Panc1 (cell line): Measurements from ENCODE around the gene PFKL.

Experiments used
- CTCF ChIP-seq: fragments of 450-650 bp; IDR thresholded peaks from 2 replicates; pipeline ENCODE4 v1.5.1; 2017; ENCODE audit warnings: mild to moderate bottlenecking
- POLR2AphosphoS5 ChIP-seq: IDR thresholded peaks from 2 replicates; pipeline ENCODE4 v1.6.1; 2012; ENCODE audit warnings: mild to moderate bottlenecking, low read depth, low read length, moderate library complexity
- REST ChIP-seq, 2 experiments: IDR thresholded peaks; 2 replicates each; pipeline ENCODE4 v1.6.1; 2011 to 2012; ENCODE audit warnings: low read depth in 2 of 2, control low read depth in 1 of 2, low read length in 1 of 2, mild to moderate bottlenecking in 1 of 2, moderate library complexity in 1 of 2; ENCODE audit not compliant: insufficient read depth in 1 of 2
- SIN3A ChIP-seq: IDR thresholded peaks from 2 replicates; pipeline ENCODE4 v1.6.1; 2012; ENCODE audit warnings: low read depth, mild to moderate bottlenecking, low read length, moderate library complexity, borderline replicate concordance; ENCODE audit not compliant: insufficient read depth
- TCF7L2 ChIP-seq: IDR thresholded peaks from 2 replicates; pipeline ENCODE4 v1.6.1; 2011; ENCODE audit warnings: mild to moderate bottlenecking, low read depth, low read length, inconsistent platforms

- TF ChIP-seq CTCF (no peak), POLR2AphosphoS5 (no peak), TCF7L2 (no peak), SIN3A (no peak), REST (IDR thresholded peaks at IDR 0.05; ENCODE audit: insufficient read depth in 1 of 2, low read depth in 2 of 2, low read length in 1 of 2) (no peak)
Measured at GRCh38 chr21:44315691-44316203, 15.9 kb downstream of the PFKL start.
